Gastrocnemius medialis (tissue), 4 donors: ENCODE data around the gene KRTAP12-1.

ENCODE experiments used
- POLR2A ChIP-seq, 2 donors: fragments of 450-650 bp; IDR thresholded peaks; one replicate each; pipeline ENCODE4 v1.6.1; 2017; ENCODE audit warnings: antibody characterized with exemption in 2 of 2, mild to moderate bottlenecking in 2 of 2, moderate library complexity in 2 of 2
- TF ChIP-seq, protein P1 (sequence below), 5 experiments: fragments of 450-650 bp in 3 of 5; fragments of 200-600 bp in 2 of 5; sonication (generic) in 2 of 5; IDR thresholded peaks in 4 of 5; conservative IDR thresholded peaks in 1 of 5; 1 replicate in 4 of 5; 2 replicates in 1 of 5; pipeline ENCODE4 v1.5.1; 2016 to 2019; ENCODE audit warnings: antibody characterized with exemption in 5 of 5, mild to moderate bottlenecking in 3 of 5, moderate library complexity in 3 of 5

DNA sequence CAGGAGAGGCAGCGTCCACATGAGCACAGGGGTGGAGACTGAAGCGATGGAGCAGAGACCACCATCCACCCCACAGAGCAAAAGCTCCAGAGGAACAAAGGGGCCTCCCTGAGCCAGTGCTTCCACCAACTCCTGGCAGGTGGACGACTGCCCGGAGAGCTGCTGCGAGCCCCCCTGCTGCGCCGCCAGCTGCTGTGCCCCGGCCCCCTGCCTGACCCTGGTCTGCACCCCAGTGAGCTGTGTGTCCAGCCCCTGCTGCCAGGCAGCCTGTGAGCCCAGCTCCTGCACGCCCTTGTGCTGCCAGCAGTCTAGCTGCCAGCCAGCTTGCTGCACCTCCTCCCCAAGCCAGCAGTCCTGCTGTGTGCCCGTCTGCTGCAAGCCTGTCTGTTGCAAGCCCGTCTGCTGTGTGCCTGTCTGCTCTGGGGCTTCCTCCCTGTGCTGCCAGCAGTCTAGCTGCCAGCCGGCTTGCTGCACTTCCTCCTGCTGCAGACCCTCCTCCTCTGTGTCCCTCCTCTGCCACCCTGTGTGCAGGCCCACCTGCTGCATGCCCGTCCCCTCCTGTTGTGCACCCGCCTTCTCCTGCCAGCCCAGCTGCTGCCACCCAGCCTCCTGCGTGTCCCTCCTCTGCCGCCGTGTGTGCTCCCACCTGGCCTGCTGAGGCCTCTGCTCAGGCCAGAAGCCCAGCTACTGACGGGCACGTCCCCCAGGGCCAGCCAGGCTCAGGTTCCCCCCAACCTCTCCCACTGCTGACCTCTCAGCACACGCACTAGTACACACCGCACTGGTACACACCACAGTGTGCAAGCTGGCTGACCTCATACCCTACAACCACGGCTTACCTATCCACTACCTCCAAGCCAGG, 20.4 kb upstream of the KRTAP12-1 start:
- TF ChIP-seq POLR2A (IDR thresholded peaks at IDR 0.05) = no peak
- TF ChIP-seq, protein P1, sequence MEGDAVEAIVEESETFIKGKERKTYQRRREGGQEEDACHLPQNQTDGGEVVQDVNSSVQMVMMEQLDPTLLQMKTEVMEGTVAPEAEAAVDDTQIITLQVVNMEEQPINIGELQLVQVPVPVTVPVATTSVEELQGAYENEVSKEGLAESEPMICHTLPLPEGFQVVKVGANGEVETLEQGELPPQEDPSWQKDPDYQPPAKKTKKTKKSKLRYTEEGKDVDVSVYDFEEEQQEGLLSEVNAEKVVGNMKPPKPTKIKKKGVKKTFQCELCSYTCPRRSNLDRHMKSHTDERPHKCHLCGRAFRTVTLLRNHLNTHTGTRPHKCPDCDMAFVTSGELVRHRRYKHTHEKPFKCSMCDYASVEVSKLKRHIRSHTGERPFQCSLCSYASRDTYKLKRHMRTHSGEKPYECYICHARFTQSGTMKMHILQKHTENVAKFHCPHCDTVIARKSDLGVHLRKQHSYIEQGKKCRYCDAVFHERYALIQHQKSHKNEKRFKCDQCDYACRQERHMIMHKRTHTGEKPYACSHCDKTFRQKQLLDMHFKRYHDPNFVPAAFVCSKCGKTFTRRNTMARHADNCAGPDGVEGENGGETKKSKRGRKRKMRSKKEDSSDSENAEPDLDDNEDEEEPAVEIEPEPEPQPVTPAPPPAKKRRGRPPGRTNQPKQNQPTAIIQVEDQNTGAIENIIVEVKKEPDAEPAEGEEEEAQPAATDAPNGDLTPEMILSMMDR (IDR thresholded peaks at IDR 0.05 in 4 of 5, conservative IDR thresholded peaks at IDR 0.05 in 1 of 5) = no peak
